Measurements from ENCODE around the gene ZNF93. TPM values are rescaled to one million over a fixed set of nuclear protein-coding genes. Genes with fewer than 3 reads are reported as not detected.

Gene ZNF93
- total RNA-seq, 4 donors from 2014 or later, result 0.88 to 8.3 (median 4.9) TPM

DNA sequence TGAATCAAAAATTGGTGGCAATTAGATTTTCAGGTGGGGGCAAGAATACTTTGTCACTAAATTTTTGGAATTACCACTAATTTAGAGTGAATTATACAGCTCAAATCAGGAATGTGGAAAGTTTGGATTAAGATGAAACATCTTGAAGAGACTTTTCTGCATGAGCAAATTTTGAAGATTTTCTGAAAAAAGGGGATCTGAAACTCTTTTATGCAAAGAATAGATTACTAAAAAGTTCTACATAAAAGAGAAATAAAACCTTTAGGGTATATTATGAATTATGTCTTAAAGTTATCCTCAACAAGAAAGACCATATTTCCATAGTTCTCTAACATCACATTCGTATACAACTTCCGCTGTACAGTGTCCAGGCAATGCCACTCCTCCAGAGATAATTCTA is 36.7 kb downstream of the ZNF93 start:
- Histone ChIP-seq H3K9me3 (peaks cover 0 to 37% (median 12%) of the 10 kb centered on the region in 4 donors), H3K4me3 (no peak overlapping the region), H3K27me3 (no peaks in the 10 kb centered on the region), H3K27ac (no peak overlapping the region), H3K36me3 (peaks cover 0 to 12% (median 0%) of the 10 kb centered on the region in 3 donors), H3K4me1 (no peaks in the 10 kb centered on the region)
- no peak for DNase-seq
- TF ChIP-seq, protein P1, sequence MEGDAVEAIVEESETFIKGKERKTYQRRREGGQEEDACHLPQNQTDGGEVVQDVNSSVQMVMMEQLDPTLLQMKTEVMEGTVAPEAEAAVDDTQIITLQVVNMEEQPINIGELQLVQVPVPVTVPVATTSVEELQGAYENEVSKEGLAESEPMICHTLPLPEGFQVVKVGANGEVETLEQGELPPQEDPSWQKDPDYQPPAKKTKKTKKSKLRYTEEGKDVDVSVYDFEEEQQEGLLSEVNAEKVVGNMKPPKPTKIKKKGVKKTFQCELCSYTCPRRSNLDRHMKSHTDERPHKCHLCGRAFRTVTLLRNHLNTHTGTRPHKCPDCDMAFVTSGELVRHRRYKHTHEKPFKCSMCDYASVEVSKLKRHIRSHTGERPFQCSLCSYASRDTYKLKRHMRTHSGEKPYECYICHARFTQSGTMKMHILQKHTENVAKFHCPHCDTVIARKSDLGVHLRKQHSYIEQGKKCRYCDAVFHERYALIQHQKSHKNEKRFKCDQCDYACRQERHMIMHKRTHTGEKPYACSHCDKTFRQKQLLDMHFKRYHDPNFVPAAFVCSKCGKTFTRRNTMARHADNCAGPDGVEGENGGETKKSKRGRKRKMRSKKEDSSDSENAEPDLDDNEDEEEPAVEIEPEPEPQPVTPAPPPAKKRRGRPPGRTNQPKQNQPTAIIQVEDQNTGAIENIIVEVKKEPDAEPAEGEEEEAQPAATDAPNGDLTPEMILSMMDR (IDR thresholded peaks at IDR 0.05), result no peak
- TF ChIP-seq POLR2A (IDR thresholded peaks at IDR 0.05), result no peak

DNA sequence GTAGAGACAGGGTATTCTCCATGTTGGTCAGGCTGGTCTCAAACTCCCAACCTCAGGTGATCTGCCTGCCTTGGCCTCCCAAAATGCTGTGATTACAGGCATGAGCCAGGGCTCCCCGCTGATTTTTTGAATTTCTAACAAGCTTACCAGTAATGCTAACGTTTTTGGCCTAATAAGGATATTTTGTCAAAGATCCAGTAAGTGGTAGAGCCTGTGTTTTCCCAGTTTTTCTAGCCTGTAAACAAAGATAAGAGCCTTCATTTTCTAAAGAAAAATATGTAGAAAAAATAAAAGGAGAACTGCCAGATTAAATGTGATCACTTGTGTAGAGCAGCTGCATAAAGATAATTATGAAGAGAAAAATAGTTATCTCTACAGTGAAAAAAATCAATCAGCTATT is 37.7 kb downstream of the ZNF93 start:
- no peaks in the 10 kb centered on the region for H3K27me3 ChIP-seq
- H3K4me1 ChIP-seq, result no peaks in the 10 kb centered on the region
- no peak for TF ChIP-seq POLR2A (IDR thresholded peaks at IDR 0.05)
- TF ChIP-seq, protein P1 (IDR thresholded peaks at IDR 0.05), result no peak
- H3K9me3 ChIP-seq, result peaks cover 0 to 31% (median 12%) of the 10 kb centered on the region in 4 donors
- no peak for DNase-seq
- no peak overlapping the region for H3K4me3 ChIP-seq
- H3K27ac ChIP-seq, result no peak overlapping the region
- H3K36me3 ChIP-seq, result peaks cover 0 to 5% (median 0%) of the 10 kb centered on the region in 3 donors

DNA sequence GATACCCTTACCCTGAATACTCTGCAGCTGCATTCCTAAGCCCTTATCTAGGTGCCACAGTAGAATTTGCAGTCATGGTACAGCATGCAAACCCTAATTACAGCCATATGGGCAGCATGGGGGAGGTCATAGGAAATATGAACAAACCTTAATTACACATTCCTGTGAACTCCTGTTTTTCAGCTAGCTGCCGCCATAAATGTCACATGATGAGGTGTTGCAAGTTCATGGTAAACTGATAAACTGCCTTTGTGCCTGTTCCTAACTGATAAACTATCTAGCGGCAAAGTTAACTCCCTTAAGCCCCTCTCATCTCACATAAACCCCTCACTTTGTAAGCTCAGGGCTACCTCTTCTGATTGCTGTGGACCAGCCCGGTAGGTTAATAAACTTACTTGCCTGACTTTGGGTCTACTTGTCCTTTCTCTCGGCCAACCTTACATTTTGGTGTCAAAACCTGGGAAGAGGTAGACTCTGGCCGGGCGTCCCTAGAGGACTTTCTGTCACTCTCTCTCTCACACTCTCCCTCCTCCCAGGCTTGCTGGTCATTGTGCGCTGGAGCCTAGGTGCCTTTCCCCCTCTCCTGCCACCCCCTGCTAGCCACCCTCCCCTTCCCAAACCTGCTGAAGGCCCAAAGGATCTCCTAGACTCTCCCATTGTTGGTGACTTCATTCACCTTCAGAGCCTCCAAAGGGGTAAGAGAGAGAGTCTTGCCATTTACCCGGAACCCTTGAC is 43.3 kb downstream of the ZNF93 start:
- Histone ChIP-seq H3K9me3 (no peaks in the 10 kb centered on the region), H3K27me3 (no peaks in the 10 kb centered on the region), H3K4me1 (no peaks in the 10 kb centered on the region), H3K36me3 (no peaks in the 10 kb centered on the region), H3K4me3 (no peak overlapping the region), H3K27ac (no peak overlapping the region)
- no peak for DNase-seq
- TF ChIP-seq, protein P1 (IDR thresholded peaks at IDR 0.05), result no peak
- TF ChIP-seq POLR2A (IDR thresholded peaks at IDR 0.05), result no peak

DNA sequence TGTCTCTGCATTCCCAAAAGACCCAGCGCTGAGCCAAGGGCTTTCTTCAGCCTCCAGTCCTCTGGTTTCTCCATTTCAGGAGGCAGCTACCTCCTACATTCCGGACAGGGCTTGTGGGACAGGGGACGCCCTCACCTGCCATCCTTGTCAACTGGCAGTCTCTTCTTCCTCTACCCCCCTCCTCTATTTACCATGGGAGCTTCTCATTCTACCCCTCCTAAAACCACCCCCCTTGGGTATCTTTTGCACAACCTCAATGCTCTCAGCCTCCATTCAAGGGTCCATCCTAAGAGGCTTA is 43.8 kb downstream of the ZNF93 start:
- H3K27ac ChIP-seq, result no peak overlapping the region
- no peak for DNase-seq
- no peak for TF ChIP-seq POLR2A (IDR thresholded peaks at IDR 0.05)
- TF ChIP-seq, protein P1 (IDR thresholded peaks at IDR 0.05), result no peak
- H3K36me3 ChIP-seq, result no peaks in the 10 kb centered on the region
- H3K4me3 ChIP-seq, result no peak overlapping the region
- no peaks in the 10 kb centered on the region for H3K4me1 ChIP-seq
- H3K27me3 ChIP-seq, result no peaks in the 10 kb centered on the region
- no peaks in the 10 kb centered on the region for H3K9me3 ChIP-seq

DNA sequence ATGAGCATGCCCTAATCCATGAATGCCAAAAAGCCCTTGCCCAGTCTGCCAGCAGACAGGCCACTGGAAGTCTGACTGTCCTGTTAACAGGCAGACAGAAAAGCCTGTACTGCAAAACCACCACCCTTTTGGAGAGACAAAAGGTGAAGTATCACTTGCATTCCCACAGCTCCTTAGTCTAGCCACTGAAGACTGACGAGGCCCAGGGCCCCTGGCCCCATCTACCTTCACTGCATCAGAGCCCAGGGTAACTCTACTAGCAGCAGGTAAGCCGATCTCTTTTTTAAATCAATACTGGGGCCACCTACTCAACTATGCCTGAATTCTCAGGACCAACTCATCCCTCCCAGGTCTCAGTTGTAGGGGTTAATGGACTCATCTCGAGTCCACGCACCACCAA is 45.5 kb downstream of the ZNF93 start:
- Histone ChIP-seq H3K27me3 (no peaks in the 10 kb centered on the region), H3K4me1 (no peaks in the 10 kb centered on the region), H3K9me3 (no peaks in the 10 kb centered on the region), H3K36me3 (no peaks in the 10 kb centered on the region), H3K4me3 (no peak overlapping the region), H3K27ac (no peak overlapping the region)
- DNase-seq, result no peak
- TF ChIP-seq POLR2A (IDR thresholded peaks at IDR 0.05), result no peak
- TF ChIP-seq, protein P1 (IDR thresholded peaks at IDR 0.05), result no peak

DNA sequence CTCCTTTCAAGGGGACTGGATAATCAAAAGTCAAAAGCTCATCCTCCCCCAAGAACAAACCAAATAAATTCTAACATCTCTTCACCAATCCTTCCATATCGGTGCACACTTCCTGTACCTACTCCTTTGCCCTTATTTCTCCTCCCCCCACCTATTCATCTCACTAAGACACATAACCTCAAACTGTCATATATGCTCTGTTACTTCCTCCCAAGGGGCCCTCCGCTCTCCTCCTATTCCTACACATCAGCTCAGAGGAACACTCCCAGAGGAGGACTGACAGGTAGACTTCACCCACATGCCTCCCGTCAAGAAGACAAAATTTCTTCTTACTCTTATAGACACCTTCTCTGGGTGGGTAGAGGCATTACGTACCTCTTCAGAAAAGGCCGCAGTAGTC is 48.1 kb downstream of the ZNF93 start:
- H3K36me3 ChIP-seq, result no peaks in the 10 kb centered on the region
- no peaks in the 10 kb centered on the region for H3K4me1 ChIP-seq
- H3K9me3 ChIP-seq, result no peaks in the 10 kb centered on the region
- no peak for TF ChIP-seq POLR2A (IDR thresholded peaks at IDR 0.05)
- TF ChIP-seq, protein P1 (IDR thresholded peaks at IDR 0.05), result no peak
- H3K27ac ChIP-seq, result no peak overlapping the region
- H3K27me3 ChIP-seq, result no peaks in the 10 kb centered on the region
- no peak for DNase-seq
- H3K4me3 ChIP-seq, result no peak overlapping the region
